ENCODE measurements around the gene ANKRD10.

Gene ANKRD10

DNA sequence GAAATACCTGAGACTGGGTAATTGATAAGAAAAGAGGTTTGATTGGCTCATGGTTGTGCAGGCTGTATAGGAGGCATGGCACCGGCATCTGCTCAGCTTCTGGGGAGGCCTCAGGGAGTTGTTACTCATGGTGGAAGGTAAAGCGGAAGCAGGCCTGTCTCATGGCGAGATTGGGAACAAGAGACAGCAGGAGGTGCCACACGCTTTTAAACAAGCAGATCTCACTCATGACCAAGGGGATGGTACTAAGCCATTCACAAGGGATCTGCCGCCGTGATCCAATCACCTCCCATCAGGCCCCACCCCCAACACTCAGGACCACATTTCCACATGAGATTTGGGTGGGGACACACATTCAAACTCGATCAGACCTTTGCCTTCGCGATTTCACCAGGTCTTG, 86.2 kb downstream of the ANKRD10 start:
- no peak for DNase-seq
